ENCODE results near the gene DPPA2.

DNA sequence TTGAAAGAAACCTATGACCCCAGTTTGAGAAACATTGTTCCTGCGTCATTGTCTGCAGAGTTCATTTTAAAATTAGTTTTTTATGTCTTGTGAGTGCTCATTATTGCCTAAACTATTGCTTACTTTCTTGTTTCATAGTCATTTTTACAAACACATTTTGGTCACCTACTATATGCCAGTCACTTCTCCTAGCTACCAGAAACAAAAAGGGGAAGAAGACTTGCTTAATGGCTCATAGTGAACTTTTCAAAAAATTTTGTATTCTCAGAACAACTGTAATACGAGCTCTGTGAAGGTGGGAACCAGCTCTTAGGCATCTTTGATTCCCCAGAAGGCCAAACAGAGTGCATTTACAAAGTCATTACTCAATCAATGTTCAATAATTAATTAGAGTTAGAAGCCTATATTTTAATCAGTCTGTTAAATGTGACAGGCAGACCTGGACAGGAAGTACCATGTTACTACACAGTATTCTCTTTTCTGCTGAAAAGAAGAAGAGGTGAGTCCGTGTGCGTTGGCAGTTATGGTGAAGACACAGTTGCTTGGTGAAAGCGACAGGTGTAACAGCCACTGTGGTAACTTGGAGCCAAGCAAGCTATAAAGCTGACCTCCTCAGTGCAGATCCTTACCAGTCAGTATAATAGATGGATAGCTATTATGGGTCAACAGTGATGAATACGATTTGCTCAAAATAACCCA lies 46.6 kb downstream of the DPPA2 start:
- TF ChIP-seq CTCF (conservative IDR thresholded peaks at IDR 0.05; ENCODE audit: low read length) (no peak), EZH2phosphoT487 (IDR thresholded peaks at IDR 0.05; ENCODE audit: borderline replicate concordance) (no peak)
